ENCODE data around the gene SPPL3.
"Not testable (repeated sequence)": the region's sequence is repeated elsewhere in the genome, so short reads cannot be mapped to it uniquely, and the experiment has no call there.

The SPPL3 gene

GRCh38 chr12:120904197-120904773 lies at the start of gene SPPL3:
TSS of gene SPPL3 (minus strand) at chr12:120904358. CDS start at chr12:120903867, 491 bp downstream.
- DNase-seq (ENCODE audit: low read depth, low spot score), result peak; percentile 86

- no peak for DNase-seq (ENCODE audit: low read depth, low spot score)
These were observed 46.6 kb upstream of the SPPL3 start for GRCh38 chr12:120950807-120951206.

GRCh38 chr12:120950260-120950799 lies 46.2 kb upstream of the SPPL3 start:
- DNase-seq (ENCODE audit: low read depth, low spot score), result not testable (repeated sequence)

GRCh38 chr12:120945516-120945915 lies 41.4 kb upstream of the SPPL3 start:
- not testable (repeated sequence) for DNase-seq (ENCODE audit: low read depth, low spot score)

GRCh38 chr12:120944645-120945217 lies 40.6 kb upstream of the SPPL3 start:
- peak; percentile 15 for DNase-seq (ENCODE audit: low read depth, low spot score)

GRCh38 chr12:120943482-120943881 lies 39.3 kb upstream of the SPPL3 start:
- no peak for DNase-seq (ENCODE audit: low read depth, low spot score)

- no peak for DNase-seq (ENCODE audit: low read depth, low spot score)
These were observed 37.8 kb upstream of the SPPL3 start for GRCh38 chr12:120941846-120942405.

GRCh38 chr12:120941412-120941811 lies 37.3 kb upstream of the SPPL3 start:
- no peak for DNase-seq (ENCODE audit: low read depth, low spot score)

- no peak for DNase-seq (ENCODE audit: low read depth, low spot score)
These were observed 36.6 kb upstream of the SPPL3 start for GRCh38 chr12:120940799-120941198.

GRCh38 chr12:120940006-120940405 lies 35.8 kb upstream of the SPPL3 start:
- DNase-seq (ENCODE audit: low read depth, low spot score), result no peak

GRCh38 chr12:120939523-120939922 lies 35.4 kb upstream of the SPPL3 start:
- no peak for DNase-seq (ENCODE audit: low read depth, low spot score)

- no peak for DNase-seq (ENCODE audit: low read depth, low spot score)
These were observed 34.3 kb upstream of the SPPL3 start for GRCh38 chr12:120938496-120938895.

- no peak for DNase-seq (ENCODE audit: low read depth, low spot score)
These were observed 32.0 kb upstream of the SPPL3 start for GRCh38 chr12:120936197-120936596.

GRCh38 chr12:120933786-120934185 lies 29.6 kb upstream of the SPPL3 start:
- DNase-seq (ENCODE audit: low read depth, low spot score), result no peak

GRCh38 chr12:120932956-120933526 lies 28.9 kb upstream of the SPPL3 start:
- DNase-seq (ENCODE audit: low read depth, low spot score), result no peak

- no peak for DNase-seq (ENCODE audit: low read depth, low spot score)
These were observed 27.9 kb upstream of the SPPL3 start for GRCh38 chr12:120932058-120932457.

GRCh38 chr12:120930032-120930431 lies 25.9 kb upstream of the SPPL3 start:
- no peak for DNase-seq (ENCODE audit: low read depth, low spot score)

GRCh38 chr12:120928864-120929652 lies 24.9 kb upstream of the SPPL3 start:
- no peak for DNase-seq (ENCODE audit: low read depth, low spot score)

GRCh38 chr12:120925740-120926563 lies 21.8 kb upstream of the SPPL3 start:
- DNase-seq (ENCODE audit: low read depth, low spot score), result no peak

GRCh38 chr12:120922279-120922678 lies 18.1 kb upstream of the SPPL3 start:
- no peak for DNase-seq (ENCODE audit: low read depth, low spot score)

GRCh38 chr12:120921637-120922036 lies 17.5 kb upstream of the SPPL3 start:
- no peak for DNase-seq (ENCODE audit: low read depth, low spot score)

All from activated CD4-positive, CD25-positive, alpha-beta regulatory T cell treated with anti-CD3 and anti-CD28 coated beads, Interleukin-2, amount 50 U/mL, for 16 hours (primary cell).